ENCODE measurements around the gene PPFIA1.

DNA sequence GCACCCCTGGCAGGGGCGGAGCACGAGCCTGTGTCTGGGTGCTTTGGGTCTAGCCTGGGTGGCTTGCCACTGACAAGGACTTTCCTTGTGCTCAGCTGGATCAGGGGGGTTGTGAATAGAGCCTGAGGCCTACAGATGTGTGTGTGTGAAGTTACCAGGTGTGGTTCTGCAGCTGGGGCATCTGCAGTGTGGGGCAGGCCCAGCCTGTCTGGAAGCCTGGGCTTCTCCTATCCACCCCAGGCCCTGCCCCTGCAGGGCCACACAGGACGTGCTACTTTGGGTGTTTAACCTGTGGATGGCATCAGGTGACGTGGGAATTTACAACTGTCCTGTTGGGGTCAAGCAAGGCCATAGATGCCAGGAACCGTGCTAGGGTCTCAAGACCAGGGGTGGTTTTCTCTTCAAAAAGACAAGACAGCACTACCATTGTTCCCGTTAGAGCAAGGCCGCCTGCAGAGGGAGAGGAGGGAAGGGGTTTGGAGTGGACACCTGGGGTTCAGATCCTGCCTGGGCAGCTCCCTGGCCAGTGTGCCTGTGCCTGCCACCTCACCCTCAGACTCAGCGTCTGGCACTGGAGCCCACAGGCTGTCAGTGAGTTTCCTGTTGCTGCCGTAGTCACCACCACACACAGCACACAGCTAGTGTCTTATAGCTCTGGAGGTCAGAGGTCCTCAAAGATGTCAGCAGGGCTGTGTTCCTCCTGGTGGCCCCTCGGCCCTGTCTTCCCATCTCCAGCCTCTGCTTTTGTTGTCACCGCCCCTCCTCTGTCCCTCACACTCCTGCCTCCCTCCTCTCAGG lies 159.4 kb downstream of the PPFIA1 start:
- no peak for TF ChIP-seq POLR2A (IDR thresholded peaks at IDR 0.05)
- TF ChIP-seq, protein P1, sequence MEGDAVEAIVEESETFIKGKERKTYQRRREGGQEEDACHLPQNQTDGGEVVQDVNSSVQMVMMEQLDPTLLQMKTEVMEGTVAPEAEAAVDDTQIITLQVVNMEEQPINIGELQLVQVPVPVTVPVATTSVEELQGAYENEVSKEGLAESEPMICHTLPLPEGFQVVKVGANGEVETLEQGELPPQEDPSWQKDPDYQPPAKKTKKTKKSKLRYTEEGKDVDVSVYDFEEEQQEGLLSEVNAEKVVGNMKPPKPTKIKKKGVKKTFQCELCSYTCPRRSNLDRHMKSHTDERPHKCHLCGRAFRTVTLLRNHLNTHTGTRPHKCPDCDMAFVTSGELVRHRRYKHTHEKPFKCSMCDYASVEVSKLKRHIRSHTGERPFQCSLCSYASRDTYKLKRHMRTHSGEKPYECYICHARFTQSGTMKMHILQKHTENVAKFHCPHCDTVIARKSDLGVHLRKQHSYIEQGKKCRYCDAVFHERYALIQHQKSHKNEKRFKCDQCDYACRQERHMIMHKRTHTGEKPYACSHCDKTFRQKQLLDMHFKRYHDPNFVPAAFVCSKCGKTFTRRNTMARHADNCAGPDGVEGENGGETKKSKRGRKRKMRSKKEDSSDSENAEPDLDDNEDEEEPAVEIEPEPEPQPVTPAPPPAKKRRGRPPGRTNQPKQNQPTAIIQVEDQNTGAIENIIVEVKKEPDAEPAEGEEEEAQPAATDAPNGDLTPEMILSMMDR (IDR thresholded peaks at IDR 0.05) = no peak

All from testis (tissue), 2 donors.